ENCODE data around the gene MBLAC1.

DNA sequence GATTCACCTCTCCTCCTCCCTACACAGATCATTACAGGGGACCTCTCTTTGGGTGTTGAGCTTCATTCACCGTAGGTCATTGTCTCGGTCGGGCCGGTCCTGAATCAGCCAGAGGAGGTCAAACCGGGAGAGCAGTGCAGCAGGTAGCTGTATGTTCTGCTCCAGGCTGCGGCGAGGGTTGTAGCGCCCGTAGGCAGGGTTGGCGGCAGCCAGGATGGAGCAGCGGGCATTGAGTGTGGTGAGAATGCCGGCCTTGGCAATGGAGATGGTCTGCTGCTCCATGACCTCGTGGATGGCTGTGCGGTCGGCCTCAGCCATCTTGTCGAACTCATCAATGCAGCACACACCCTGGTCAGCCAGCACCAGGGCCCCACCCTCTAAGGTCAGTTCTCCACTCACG is 31.1 kb upstream of the MBLAC1 start:
- TF ChIP-seq POLR2A (IDR thresholded peaks at IDR 0.05; ENCODE audit: low read depth), result no peak
- TF ChIP-seq, protein P1, sequence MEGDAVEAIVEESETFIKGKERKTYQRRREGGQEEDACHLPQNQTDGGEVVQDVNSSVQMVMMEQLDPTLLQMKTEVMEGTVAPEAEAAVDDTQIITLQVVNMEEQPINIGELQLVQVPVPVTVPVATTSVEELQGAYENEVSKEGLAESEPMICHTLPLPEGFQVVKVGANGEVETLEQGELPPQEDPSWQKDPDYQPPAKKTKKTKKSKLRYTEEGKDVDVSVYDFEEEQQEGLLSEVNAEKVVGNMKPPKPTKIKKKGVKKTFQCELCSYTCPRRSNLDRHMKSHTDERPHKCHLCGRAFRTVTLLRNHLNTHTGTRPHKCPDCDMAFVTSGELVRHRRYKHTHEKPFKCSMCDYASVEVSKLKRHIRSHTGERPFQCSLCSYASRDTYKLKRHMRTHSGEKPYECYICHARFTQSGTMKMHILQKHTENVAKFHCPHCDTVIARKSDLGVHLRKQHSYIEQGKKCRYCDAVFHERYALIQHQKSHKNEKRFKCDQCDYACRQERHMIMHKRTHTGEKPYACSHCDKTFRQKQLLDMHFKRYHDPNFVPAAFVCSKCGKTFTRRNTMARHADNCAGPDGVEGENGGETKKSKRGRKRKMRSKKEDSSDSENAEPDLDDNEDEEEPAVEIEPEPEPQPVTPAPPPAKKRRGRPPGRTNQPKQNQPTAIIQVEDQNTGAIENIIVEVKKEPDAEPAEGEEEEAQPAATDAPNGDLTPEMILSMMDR (IDR thresholded peaks at IDR 0.05), result no peak
- TF ChIP-seq POLR2AphosphoS5 (IDR thresholded peaks at IDR 0.05), result no peak
- TF ChIP-seq EP300 (IDR thresholded peaks at IDR 0.05), result no peak
